Epidermal melanocyte (primary cell): Measurements from ENCODE around the gene DTHD1.

Source experiments
- DNase-seq: peaks from one replicate; pipeline ENCODE4 v3.0.0; 2011; ENCODE audit warnings: low spot score; ENCODE audit not compliant: insufficient read length

The DTHD1 gene

DNA sequence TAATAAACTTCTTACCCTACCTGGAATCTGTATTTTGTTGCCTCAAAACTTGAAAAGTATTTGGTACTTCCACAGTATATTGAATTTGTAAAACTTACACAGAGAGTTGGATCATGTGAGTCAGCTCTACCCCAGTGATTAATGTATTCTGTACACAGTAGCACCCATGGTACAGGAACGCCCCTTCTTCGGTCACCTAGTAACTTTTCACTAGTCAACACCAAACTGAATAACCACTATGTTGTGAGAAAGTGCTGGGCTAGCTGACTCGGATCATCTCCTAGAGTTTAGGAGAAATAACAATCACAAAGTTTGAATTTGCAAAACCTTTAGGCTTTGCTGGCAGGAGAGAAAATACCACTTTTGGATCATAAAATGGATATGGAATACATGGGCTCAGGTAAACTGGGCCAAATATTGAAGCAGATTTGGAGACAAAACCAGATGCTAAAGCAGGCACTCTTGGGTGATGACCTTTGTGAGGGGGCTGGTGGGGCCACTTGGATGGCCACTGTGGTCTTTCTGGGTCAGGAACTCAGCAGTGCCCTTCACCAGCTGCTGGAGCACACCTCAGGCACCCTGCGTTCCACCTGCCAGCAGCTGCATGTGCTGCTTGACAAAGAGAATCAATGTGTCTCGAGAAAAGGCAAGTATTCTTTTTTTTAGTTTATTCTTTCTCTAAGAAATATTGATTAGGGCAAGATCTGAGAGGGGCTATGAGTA, at the start of gene DTHD1:
Gene DTHD1 (plus strand): TSS at position 233 of the 723 bp plus-strand sequence. CDS start 143 bp downstream, at position 376.
- DNase-seq, result no peak

- no peak for DNase-seq
These were observed 47.7 kb upstream of the DTHD1 start for GRCh38 chr4:36233567-36234266.

GRCh38 chr4:36235306-36235705, 46.1 kb upstream of the DTHD1 start:
- DNase-seq, result no peak

DNA sequence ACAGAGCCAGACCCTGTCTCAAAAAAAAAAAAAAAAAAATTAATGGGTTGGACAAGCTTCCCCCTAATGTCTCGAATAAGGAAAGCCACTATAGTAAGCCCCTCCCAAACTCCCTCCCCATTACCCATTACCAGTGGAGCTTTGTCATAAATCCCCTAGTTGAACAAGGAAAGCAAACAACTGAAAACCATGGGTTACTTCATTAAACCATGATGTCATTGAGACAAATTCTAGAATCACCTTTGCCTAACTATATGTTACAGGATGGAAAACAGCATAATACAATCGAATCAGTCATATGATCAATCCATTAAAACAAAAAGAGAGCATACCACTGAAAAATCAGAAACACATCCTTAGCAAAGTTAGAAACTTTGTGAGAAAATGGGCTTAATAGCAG, 45.3 kb upstream of the DTHD1 start:
- DNase-seq, result no peak

GRCh38 chr4:36237366-36238313, 43.8 kb upstream of the DTHD1 start:
- DNase-seq, result no peak

DNA sequence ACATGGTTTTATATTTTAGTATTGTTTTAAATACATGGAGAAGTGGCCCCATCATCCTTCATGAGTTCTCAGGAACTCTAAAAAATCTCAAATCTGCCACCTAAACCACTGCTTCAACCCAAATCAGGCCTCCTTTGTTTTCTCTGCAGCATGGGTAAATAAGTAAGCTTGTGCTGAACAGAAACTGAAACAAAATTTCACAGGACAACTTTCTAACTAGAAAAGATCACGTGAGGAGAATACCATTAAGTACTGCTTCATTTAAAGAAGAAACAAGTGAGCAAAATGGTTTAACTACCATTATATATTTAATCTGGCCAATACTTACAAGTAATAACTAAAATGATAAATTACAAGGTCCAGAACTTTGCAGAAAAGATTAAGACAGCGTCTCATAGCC, 39.6 kb upstream of the DTHD1 start:
- peak; percentile 45 for DNase-seq

DNA sequence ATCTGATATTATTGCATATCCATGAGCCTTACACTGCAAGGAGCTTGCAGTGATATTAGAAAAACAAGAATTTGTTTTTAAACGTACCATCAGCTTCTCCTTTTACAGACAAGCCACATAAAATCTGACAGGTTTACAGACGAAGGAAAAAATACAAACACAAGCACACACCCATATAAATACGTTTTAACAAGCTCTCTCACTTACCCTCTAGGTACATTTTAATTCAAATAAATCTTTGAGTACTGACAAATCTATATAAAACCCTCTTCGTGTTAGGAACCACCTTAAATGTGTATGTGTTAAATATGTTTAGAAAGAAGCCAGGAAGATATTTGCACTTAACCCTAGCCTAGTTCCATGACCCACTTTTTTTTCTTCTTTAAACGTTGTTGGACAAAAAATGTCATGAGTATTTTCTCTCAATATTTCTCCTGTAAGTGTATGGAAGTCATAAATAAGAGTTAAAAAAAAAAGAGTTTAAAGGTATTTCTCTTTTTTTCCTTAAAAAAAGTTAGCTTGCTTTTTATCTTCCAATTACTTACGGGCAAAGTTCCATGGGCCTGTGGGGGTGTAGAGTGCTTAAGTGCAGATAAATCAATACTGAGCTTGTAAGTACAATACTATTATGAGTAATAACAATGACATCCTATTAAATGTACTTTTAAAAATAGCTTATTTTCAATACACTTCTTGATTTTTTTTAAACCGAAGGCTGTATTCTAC, 38.6 kb upstream of the DTHD1 start:
- DNase-seq, result no peak

GRCh38 chr4:36243355-36244256, 37.8 kb upstream of the DTHD1 start:
- no peak for DNase-seq

GRCh38 chr4:36244257-36245082, 36.9 kb upstream of the DTHD1 start, which contains the start of gene ARAP2:
Gene ARAP2, minus strand, starts transcription at chr4:36244514. Its CDS starts 15,028 bp downstream, at chr4:36229486.
- DNase-seq, result no peak

DNA sequence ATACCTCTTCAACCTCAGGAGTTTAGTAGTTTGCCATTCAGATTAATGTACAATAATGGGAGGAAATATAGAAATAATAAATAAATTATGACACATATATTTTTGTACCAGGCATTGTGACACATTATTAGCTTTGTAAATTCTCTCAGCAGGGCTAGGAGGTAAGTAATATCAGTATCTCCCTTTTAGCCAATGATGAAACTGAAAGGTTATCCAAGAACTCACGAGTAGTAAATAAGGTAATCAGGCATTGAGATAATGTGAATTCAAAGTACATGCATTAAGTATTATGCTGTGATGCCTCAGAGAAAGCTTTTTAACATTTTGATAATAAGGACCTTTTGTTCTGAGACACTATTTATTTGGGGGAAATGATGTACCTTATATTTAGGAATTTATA, 31.8 kb upstream of the DTHD1 start:
- no peak for DNase-seq

DNA sequence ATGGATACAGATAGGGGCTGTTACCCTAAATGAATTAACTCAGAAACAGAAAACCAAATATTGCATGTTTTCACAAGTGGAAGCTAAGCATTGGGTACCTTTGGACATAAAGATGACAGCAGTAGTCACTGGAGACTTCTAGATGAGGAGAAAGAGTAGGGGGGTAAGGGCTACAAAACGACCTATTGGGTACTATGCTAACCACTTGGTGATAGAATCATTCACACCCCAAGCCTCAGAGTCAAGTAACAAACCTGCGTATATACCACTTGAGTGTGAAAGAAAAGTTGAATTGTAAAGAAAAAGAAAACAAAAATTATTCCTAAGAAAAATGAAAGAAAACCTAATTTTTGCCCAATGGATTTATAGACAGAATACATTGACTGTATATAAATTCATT, 29.4 kb upstream of the DTHD1 start:
- DNase-seq, result no peak

- DNase-seq, result no peak
These were observed 27.0 kb upstream of the DTHD1 start for GRCh38 chr4:36254371-36254770.

- no peak for DNase-seq
These were observed 25.8 kb upstream of the DTHD1 start for GRCh38 chr4:36255577-36255976.

GRCh38 chr4:36256398-36256891, 25.0 kb upstream of the DTHD1 start:
- no peak for DNase-seq

- no peak for DNase-seq
These were observed 20.7 kb upstream of the DTHD1 start for GRCh38 chr4:36260731-36261130.

DNA sequence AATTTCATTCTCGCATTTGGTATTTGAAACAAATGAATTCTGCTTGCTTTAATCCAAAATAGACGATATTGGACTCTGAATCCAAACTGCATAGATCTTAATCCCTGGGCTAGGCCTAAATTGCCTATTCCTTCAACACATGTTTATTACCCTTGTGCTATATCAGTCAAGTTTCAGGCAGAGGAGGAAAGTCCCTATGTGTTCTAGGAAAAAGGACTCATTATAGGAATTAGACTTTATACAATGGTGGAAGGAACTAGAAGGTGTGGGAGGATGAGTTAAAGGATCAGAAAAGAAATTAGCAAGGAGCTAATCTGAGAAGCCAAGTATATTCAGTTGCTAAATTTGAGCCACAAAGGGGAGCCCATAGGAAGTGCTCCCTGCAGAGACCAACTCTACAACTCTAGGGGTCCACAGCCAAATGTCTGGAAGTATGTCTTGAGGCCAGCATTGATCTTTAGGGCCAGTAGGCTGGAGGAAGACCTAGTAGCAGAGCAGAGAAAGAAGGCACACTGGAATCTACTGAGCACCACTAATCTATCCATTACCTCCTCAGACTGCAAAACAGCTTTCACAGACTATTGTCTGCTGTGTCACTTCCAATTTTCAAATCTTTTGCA, 17.1 kb upstream of the DTHD1 start:
- DNase-seq, result no peak

GRCh38 chr4:36267486-36268268, 13.7 kb upstream of the DTHD1 start:
- no peak for DNase-seq

DNA sequence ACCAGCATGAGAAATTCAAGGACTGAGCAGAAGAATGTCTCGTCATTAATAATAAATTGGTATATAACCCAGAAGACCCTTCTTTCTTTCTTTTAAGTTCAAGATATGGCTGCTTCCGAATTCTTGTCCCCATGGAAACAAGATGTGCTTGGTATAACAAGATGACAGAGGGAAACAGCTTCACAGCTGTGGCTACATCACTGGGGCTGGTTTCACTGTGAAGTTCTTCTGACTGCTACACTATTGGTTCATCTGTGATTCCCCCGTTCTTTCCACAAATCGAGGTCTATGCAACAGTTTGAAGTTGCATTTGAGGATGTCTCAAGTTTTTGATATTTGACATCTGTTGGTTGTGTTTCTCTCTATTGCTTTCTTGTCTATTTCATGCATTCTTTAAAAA, 12.3 kb upstream of the DTHD1 start:
- no peak for DNase-seq
